HG03280 (cell line): ENCODE data around the gene MRAS.
"Not testable (repeated sequence)": the region's sequence is repeated elsewhere in the genome, so short reads cannot be mapped to it uniquely, and the experiment has no call there.

ENCODE experiments used
- ATAC-seq: cut with Tn5 transposase; IDR thresholded peaks from one replicate; pipeline ENCODE4 v1.9.1; 2021; ENCODE audit warnings: mild to moderate bottlenecking, moderate library complexity; ENCODE audit not compliant: unreplicated experiment

Gene MRAS

GRCh38 chr3:138442433-138442832 is 94.1 kb downstream of the MRAS start:
- no peak for ATAC-seq

- no peak for ATAC-seq
Observed at GRCh38 chr3:138443091-138443490, 94.7 kb downstream of the MRAS start.

- ATAC-seq = no peak
Observed at GRCh38 chr3:138443521-138444503, 95.4 kb downstream of the MRAS start.

GRCh38 chr3:138445236-138445635 is 96.9 kb downstream of the MRAS start:
- no peak for ATAC-seq

GRCh38 chr3:138445654-138446053 is 97.3 kb downstream of the MRAS start:
- no peak for ATAC-seq

GRCh38 chr3:138448631-138449030 is 100.3 kb downstream of the MRAS start:
- ATAC-seq = no peak

- no peak for ATAC-seq
Observed at GRCh38 chr3:138449490-138449889, 101.1 kb downstream of the MRAS start.

- no peak for ATAC-seq
Observed at GRCh38 chr3:138450181-138450580, 101.8 kb downstream of the MRAS start.

GRCh38 chr3:138450704-138451424 is 102.5 kb downstream of the MRAS start:
- no peak for ATAC-seq

GRCh38 chr3:138451595-138452162 is 103.3 kb downstream of the MRAS start:
- ATAC-seq = no peak

GRCh38 chr3:138452436-138452835 is 104.1 kb downstream of the MRAS start:
- no peak for ATAC-seq

- not testable (repeated sequence) for ATAC-seq
Observed at GRCh38 chr3:138453940-138454339, 105.6 kb downstream of the MRAS start.
